ENCODE measurements around the gene GHRL.

Gene GHRL

DNA sequence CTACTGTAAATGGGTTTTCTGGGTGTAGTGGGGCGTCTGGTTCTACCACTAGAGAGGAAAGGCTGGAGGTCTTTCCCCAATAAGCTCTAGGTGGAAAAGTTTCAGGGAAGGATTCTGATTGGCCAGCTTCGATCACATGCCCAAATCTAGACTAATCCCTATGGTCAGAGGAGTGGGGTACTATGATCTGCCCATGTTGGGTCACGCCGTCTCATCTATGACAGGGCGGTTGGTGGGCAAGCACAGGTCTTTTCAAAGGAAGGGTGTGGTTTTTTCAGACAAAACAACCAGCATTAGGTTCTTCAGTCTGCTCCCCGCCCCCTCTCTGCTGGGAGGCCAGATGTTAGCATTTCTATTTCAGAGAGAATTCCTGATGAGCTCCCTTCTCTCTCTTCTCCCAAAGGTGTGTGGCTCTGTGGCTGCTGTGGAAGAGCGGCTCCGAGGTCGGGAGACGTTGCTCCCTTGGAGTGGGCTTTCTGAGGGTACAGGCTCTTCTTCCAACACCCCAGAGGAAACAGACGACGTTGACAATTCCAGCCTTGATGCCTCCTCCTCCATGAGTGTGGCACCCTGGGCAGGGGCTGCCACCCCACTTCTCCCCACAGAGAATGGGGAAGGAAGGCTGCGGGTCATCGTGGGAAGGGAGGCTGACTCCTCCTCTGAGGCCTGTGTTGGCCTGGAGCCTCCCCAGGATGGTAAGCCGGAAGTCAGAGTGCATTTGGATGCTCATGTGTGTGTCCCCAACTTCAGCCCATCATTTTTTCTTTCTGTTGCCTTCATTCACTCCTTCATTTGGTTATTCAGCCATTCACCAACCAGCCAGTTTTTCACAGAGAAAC, 54.2 kb downstream of the GHRL start:
- DNase-seq, result no peak

All from DMS79 (cell line).